Measurements from ENCODE around the gene PDCD2L.

Gene PDCD2L

DNA sequence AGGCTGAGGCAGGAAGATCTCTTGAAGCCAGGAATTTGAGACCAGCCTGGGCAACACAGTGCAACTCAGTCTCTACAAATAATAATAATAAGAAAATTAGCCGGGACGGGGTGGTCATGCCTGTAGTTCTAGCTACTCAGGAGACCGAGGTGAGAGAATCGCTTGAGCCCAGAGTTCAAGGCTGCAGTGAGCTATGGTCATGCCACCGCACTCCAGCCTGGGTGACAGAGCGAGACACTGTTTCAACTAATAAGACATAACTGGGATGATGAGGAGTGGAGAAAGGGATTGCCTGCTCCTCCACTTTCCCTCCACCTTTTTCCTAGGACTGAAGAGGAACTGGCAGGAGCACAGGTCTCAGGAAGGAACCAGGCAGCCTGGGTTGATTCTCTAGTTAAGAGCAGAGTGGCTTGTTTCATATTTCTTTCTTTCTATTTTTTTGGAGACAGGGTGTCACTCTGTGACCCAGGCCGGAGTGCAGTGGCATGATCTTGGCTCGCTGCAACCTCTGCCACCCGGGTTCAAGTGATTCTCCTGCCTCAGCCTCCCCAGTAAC is 43.8 kb upstream of the PDCD2L start:
- Histone ChIP-seq H3K9me2 (ENCODE audit: low read depth, low read length) (no peaks in the 10 kb centered on the region), H3K36me3 (ENCODE audit: insufficient read depth, low read length) (peaks cover 3% of the 10 kb centered on the region; the same call in 1 of the 2 replicates), H3K4me1 (ENCODE audit: insufficient read depth, low read length, severe bottlenecking) (peaks cover 42% of the 10 kb centered on the region), H3K4me3 (ENCODE audit: low read depth, low read length, poor library complexity, severe bottlenecking) (no peak overlapping the region), H3K4me2 (ENCODE audit: low read length) (peak overlapping the region; percentile 82; the same call in 1 of the 2 replicates), H2AFZ (ENCODE audit: low read length) (no peak overlapping the region), H3K9ac (ENCODE audit: low read length) (no peak overlapping the region; the same call in 1 of the 2 replicates), H3K27me3 (ENCODE audit: insufficient read depth, low read length) (no peaks in the 10 kb centered on the region), H3K79me2 (ENCODE audit: insufficient read depth, low read length) (peaks cover 3% of the 10 kb centered on the region), H3K9me3 (ENCODE audit: low read length) (no peaks in the 10 kb centered on the region), H3F3A (ENCODE audit: insufficient read depth, low read length) (no peaks in the 10 kb centered on the region), H4K20me1 (ENCODE audit: insufficient read depth, low read length) (no peaks in the 10 kb centered on the region), H3K27ac (ENCODE audit: low read depth, low read length, poor library complexity, severe bottlenecking) (peak overlapping the region; percentile 81)
- TF ChIP-seq, protein P1, sequence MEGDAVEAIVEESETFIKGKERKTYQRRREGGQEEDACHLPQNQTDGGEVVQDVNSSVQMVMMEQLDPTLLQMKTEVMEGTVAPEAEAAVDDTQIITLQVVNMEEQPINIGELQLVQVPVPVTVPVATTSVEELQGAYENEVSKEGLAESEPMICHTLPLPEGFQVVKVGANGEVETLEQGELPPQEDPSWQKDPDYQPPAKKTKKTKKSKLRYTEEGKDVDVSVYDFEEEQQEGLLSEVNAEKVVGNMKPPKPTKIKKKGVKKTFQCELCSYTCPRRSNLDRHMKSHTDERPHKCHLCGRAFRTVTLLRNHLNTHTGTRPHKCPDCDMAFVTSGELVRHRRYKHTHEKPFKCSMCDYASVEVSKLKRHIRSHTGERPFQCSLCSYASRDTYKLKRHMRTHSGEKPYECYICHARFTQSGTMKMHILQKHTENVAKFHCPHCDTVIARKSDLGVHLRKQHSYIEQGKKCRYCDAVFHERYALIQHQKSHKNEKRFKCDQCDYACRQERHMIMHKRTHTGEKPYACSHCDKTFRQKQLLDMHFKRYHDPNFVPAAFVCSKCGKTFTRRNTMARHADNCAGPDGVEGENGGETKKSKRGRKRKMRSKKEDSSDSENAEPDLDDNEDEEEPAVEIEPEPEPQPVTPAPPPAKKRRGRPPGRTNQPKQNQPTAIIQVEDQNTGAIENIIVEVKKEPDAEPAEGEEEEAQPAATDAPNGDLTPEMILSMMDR (IDR thresholded peaks at IDR 0.05; ENCODE audit: low read length) = no peak
- no peak for TF ChIP-seq EZH2 (IDR thresholded peaks at IDR 0.05; ENCODE audit: borderline replicate concordance, low read length)

- no peak overlapping the region for H3K4me3 ChIP-seq (ENCODE audit: low read depth, low read length, poor library complexity, severe bottlenecking)
- no peaks in the 10 kb centered on the region for H3K9me2 ChIP-seq (ENCODE audit: low read depth, low read length)
- H3K4me2 ChIP-seq (ENCODE audit: low read length) = no peak overlapping the region
- peaks cover 25% of the 10 kb centered on the region; the same call in 1 of the 2 replicates for H3K36me3 ChIP-seq (ENCODE audit: insufficient read depth, low read length)
- H3F3A ChIP-seq (ENCODE audit: insufficient read depth, low read length) = no peaks in the 10 kb centered on the region
- no peak overlapping the region; the same call in 1 of the 2 replicates for H3K9ac ChIP-seq (ENCODE audit: low read length)
- H2AFZ ChIP-seq (ENCODE audit: low read length) = no peak overlapping the region
- peak overlapping the region; percentile 53 for H3K27ac ChIP-seq (ENCODE audit: low read depth, low read length, poor library complexity, severe bottlenecking)
- H3K27me3 ChIP-seq (ENCODE audit: insufficient read depth, low read length) = no peaks in the 10 kb centered on the region
- no peaks in the 10 kb centered on the region for H4K20me1 ChIP-seq (ENCODE audit: insufficient read depth, low read length)
- H3K4me1 ChIP-seq (ENCODE audit: insufficient read depth, low read length, severe bottlenecking) = peaks cover 50% of the 10 kb centered on the region
- peaks cover 14% of the 10 kb centered on the region for H3K79me2 ChIP-seq (ENCODE audit: insufficient read depth, low read length)
- H3K9me3 ChIP-seq (ENCODE audit: low read length) = no peaks in the 10 kb centered on the region
- TF ChIP-seq, protein P1 (IDR thresholded peaks at IDR 0.05; ENCODE audit: low read length) = no peak
- TF ChIP-seq EZH2 (IDR thresholded peaks at IDR 0.05; ENCODE audit: borderline replicate concordance, low read length) = no peak
Observed at GRCh38 chr19:34362679-34363069, 41.5 kb upstream of the PDCD2L start.

DNA sequence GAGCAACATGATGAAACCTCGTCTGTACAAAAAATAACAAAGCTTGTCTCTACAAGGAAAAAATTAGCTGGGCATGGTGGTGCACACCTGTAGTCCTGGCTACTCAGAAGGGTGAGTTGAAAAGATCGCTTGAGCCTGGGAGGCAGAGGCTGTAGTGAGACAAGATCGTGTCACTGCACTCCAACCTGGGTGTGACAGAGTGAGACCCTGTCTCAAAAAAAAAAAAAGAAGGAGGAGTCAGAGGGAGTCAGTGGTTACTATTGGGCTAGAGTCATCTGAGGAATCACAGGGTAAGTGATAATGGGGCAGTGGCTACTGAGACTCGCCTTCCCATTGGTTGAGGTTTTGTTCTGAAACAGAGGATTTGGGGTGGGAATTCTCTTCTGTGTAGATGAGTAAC is 41.1 kb upstream of the PDCD2L start:
- TF ChIP-seq, protein P1 (IDR thresholded peaks at IDR 0.05; ENCODE audit: low read length) = no peak
- TF ChIP-seq EZH2 (IDR thresholded peaks at IDR 0.05; ENCODE audit: borderline replicate concordance, low read length) = no peak
- Histone ChIP-seq H3K4me3 (ENCODE audit: low read depth, low read length, poor library complexity, severe bottlenecking) (no peak overlapping the region), H3K27me3 (ENCODE audit: insufficient read depth, low read length) (no peaks in the 10 kb centered on the region), H2AFZ (ENCODE audit: low read length) (no peak overlapping the region), H3K4me1 (ENCODE audit: insufficient read depth, low read length, severe bottlenecking) (peaks cover 49% of the 10 kb centered on the region), H3K4me2 (ENCODE audit: low read length) (no peak overlapping the region), H3K9me3 (ENCODE audit: low read length) (no peaks in the 10 kb centered on the region), H3K36me3 (ENCODE audit: insufficient read depth, low read length) (peaks cover 29% of the 10 kb centered on the region; the same call in 1 of the 2 replicates), H3K9me2 (ENCODE audit: low read depth, low read length) (no peaks in the 10 kb centered on the region), H3K79me2 (ENCODE audit: insufficient read depth, low read length) (peaks cover 14% of the 10 kb centered on the region), H3F3A (ENCODE audit: insufficient read depth, low read length) (no peaks in the 10 kb centered on the region), H4K20me1 (ENCODE audit: insufficient read depth, low read length) (no peaks in the 10 kb centered on the region), H3K27ac (ENCODE audit: low read depth, low read length, poor library complexity, severe bottlenecking) (peak overlapping the region; percentile 53), H3K9ac (ENCODE audit: low read length) (no peak overlapping the region; the same call in 1 of the 2 replicates)
